Endothelial cell of umbilical vein (primary cell): Measurements from ENCODE around the gene ATP8A1. TPM values are rescaled to one million over a fixed set of nuclear protein-coding genes. Genes with fewer than 3 reads are reported as not detected.

ENCODE experiments used
- BruUV-seq: library from RNA; stranded (reverse); fragments of 400-500 nt; replicated peaks from 2 replicates; lab custom pipeline; 2021; lab: Mats Ljungman, UMichigan
- CTCF ChIA-PET: fragments of 300-600, 350-600 bp; sonication (Branson Sonifier 250); formaldehyde crosslinking; loops from one replicate; lab custom pipeline; 2021; ENCODE audit warnings: antibody characterized with exemption, inconsistent platforms; lab: Charles Lee
- POLR2A ChIA-PET: fragments of 300-600, 350-600 bp; sonication (Branson Sonifier 250); formaldehyde crosslinking; loops from one replicate; lab custom pipeline; 2021; ENCODE audit warnings: antibody characterized with exemption, inconsistent platforms; lab: Charles Lee
- DNase-seq: peaks from one replicate; pipeline ENCODE4 v3.0.0-alpha.2; 2011; ENCODE audit warnings: low read depth, low spot score
- FAIRE-seq: peaks from 2 replicates; lab custom pipeline; 2011; peaks lifted over from hg19 to GRCh38; lab: Jason Lieb, UNC
- H2AFZ ChIP-seq: 2 replicates; pipeline ENCODE4 v1.6.0; 2012; ENCODE audit warnings: low read depth, low read length, control low read depth, inconsistent platforms
- H3K27ac ChIP-seq: 2 replicates; pipeline ENCODE4 v1.5.1; 2011; ENCODE audit warnings: low read depth, mild to moderate bottlenecking, control low read depth, low read length, moderate library complexity; ENCODE audit not compliant: insufficient read depth
- H3K27me3 ChIP-seq, 2 experiments: 2 replicates each; pipeline versions ENCODE4 v1.6.0 to v1.6.1; 2011; ENCODE audit warnings: low read length in 2 of 2, mixed read lengths in 1 of 2; ENCODE audit not compliant: control insufficient read depth in 2 of 2, insufficient read depth in 2 of 2
- H3K36me3 ChIP-seq, 2 experiments: 2 replicates in 1 of 2; 3 replicates in 1 of 2; pipeline ENCODE4 v1.5.1; 2011; ENCODE audit warnings: low read length in 2 of 2, mild to moderate bottlenecking in 1 of 2, moderate library complexity in 1 of 2; ENCODE audit not compliant: control insufficient read depth in 2 of 2, insufficient read depth in 2 of 2; ENCODE audit errors: extremely low read depth in 1 of 2
- H3K4me1 ChIP-seq: 3 replicates; pipeline ENCODE4 v1.5.1; 2011; ENCODE audit warnings: mild to moderate bottlenecking, low read length; ENCODE audit not compliant: control insufficient read depth, insufficient read depth; ENCODE audit errors: extremely low read depth
- H3K4me2 ChIP-seq: 2 replicates; pipeline ENCODE4 v1.6.1; 2011; ENCODE audit warnings: low read length, control low read depth, mixed read lengths; ENCODE audit not compliant: insufficient read depth
- H3K4me3 ChIP-seq, 3 experiments: fragments of 200-600 bp in 1 of 3; sonication (generic), shearing (Covaris generic) in 1 of 3; replicated peaks in 1 of 3; 2 replicates each; pipeline ENCODE4 v1.5.1; 2011 to 2016; ENCODE audit warnings: control low read depth in 3 of 3, low read length in 3 of 3, mild to moderate bottlenecking in 2 of 3, inconsistent platforms in 1 of 3, low read depth in 1 of 3, moderate library complexity in 1 of 3; ENCODE audit not compliant: insufficient read depth in 1 of 3
- H3K79me2 ChIP-seq: 2 replicates; pipeline ENCODE4 v1.6.0; 2012; ENCODE audit warnings: low read length, inconsistent platforms; ENCODE audit not compliant: control insufficient read depth, insufficient read depth
- H3K9ac ChIP-seq: replicated peaks from 2 replicates; pipeline ENCODE3; 2011; ENCODE audit warnings: low read length, control low read depth; ENCODE audit not compliant: insufficient read depth; ENCODE audit errors: extremely low read depth
- H3K9me1 ChIP-seq: replicated peaks from 3 replicates; pipeline ENCODE4 v1.6.0; 2011; ENCODE audit warnings: mild to moderate bottlenecking, low read length; ENCODE audit not compliant: control insufficient read depth, insufficient read depth; ENCODE audit errors: extremely low read depth
- H3K9me3 ChIP-seq: replicated peaks from 2 replicates; pipeline ENCODE4 v1.5.1; 2012; ENCODE audit warnings: low read length, inconsistent platforms; ENCODE audit not compliant: control insufficient read depth, insufficient read depth
- H4K20me1 ChIP-seq: replicated peaks from 2 replicates; pipeline ENCODE3; 2011; ENCODE audit warnings: mild to moderate bottlenecking, low read length; ENCODE audit not compliant: control insufficient read depth, insufficient read depth; ENCODE audit errors: extremely low read depth
- CTCF ChIP-seq, 2 donors: IDR thresholded peaks; 1 replicate in 1 of 2; 2 replicates in 1 of 2; pipeline ENCODE4 v1.5.1; 2011; ENCODE audit warnings: low read length in 2 of 2, mild to moderate bottlenecking in 2 of 2, moderate library complexity in 2 of 2, control low read depth in 1 of 2, inconsistent platforms in 1 of 2, low read depth in 1 of 2; ENCODE audit not compliant: insufficient read depth in 1 of 2; ENCODE audit errors: extremely low read depth in 1 of 2
- EZH2 ChIP-seq: IDR thresholded peaks from 2 replicates; pipeline ENCODE4 v1.6.1; 2012; ENCODE audit warnings: borderline replicate concordance, low read depth, mild to moderate bottlenecking, moderate library complexity, low read length, inconsistent platforms; ENCODE audit not compliant: severe bottlenecking
- FOS ChIP-seq: IDR thresholded peaks from 2 replicates; pipeline ENCODE4 v1.6.1; 2011; ENCODE audit warnings: mild to moderate bottlenecking, low read length, moderate library complexity, borderline replicate concordance; ENCODE audit not compliant: insufficient read depth
- GATA2 ChIP-seq: IDR thresholded peaks from 2 replicates; pipeline ENCODE4 v1.7.0; 2011; ENCODE audit warnings: low read depth, mild to moderate bottlenecking, moderate library complexity, mixed read lengths, low read length; ENCODE audit not compliant: insufficient read length, insufficient read depth
- JUN ChIP-seq: IDR thresholded peaks from 2 replicates; pipeline ENCODE4 v1.6.1; 2011; ENCODE audit warnings: borderline replicate concordance, low read depth; ENCODE audit not compliant: insufficient read length, insufficient read depth
- MAX ChIP-seq: IDR thresholded peaks from 2 replicates; pipeline ENCODE4 v1.6.1; 2011; ENCODE audit not compliant: insufficient read depth, insufficient read length
- MYC ChIP-seq: IDR thresholded peaks from one replicate; pipeline ENCODE4 v1.6.1; 2011; ENCODE audit warnings: mild to moderate bottlenecking, low read depth, low read length
- POLR2A ChIP-seq: IDR thresholded peaks from 2 replicates; pipeline ENCODE4 v1.6.1; 2012; ENCODE audit warnings: low read depth, mild to moderate bottlenecking, control low read depth, low read length
- POLR2AphosphoS5 ChIP-seq: IDR thresholded peaks from 2 replicates; pipeline ENCODE4 v1.6.1; 2012; ENCODE audit warnings: low read depth, mild to moderate bottlenecking, control low read depth, low read length, moderate library complexity; ENCODE audit not compliant: insufficient read depth
- dilution Hi-C: fragments of 300-500 bp; cut with MboI; formaldehyde crosslinking; loops from one replicate; pipeline ENCODE4 v1.15.0; 2019; ENCODE audit warnings: low sequenced_read_pairs; ENCODE audit not compliant: extremely low pct_ligation_motif_present
- intact Hi-C: fragments of 100-400 bp; cut with micrococcal nuclease; formaldehyde crosslinking; loops from one replicate; pipeline ENCODE4 v1.10.0; 2022
- polyA plus RNA-seq, 4 experiments: library from polyadenylated mRNA; depleted of rRNA in 3 of 4; stranded (reverse) in 3 of 4; unstranded in 1 of 4; fragments of >200 nt; gene quantifications; 2 replicates each; pipeline versions ENCODE4 v1.2.1 to v1.2.3, GENCODE V29; 2011 to 2012; ENCODE audit warnings: missing spikeins in 1 of 4
- total RNA-seq: library from RNA; stranded (reverse); gene quantifications from 2 replicates; pipeline ENCODE4 v1.2.3, GENCODE V29; 2021

The ATP8A1 gene
- total and polyA plus RNA-seq, 2 donors (not counting 3 experiments of a cell fraction or from before 2014, with no cell fraction given), result 0.97 to 11.5 TPM

GRCh38 chr4:42488554-42488953, 168.4 kb downstream of the ATP8A1 start:
- intact Hi-C loops (no loop called here), dilution Hi-C loops (no loop called here)
- FAIRE-seq, result no peak
- Histone ChIP-seq H3K36me3 (no peaks in the 10 kb centered on the region), H3K4me1 (no peaks in the 10 kb centered on the region), H3K9me3 (no peaks in the 10 kb centered on the region), H3K27me3 (peaks cover 2 to 4% of the 10 kb centered on the region in 2 experiments), H3K9ac (no peak overlapping the region), H3K9me1 (no peaks in the 10 kb centered on the region), H3K79me2 (no peaks in the 10 kb centered on the region), H3K27ac (no peak overlapping the region), H4K20me1 (no peaks in the 10 kb centered on the region), H3K4me2 (no peak overlapping the region), H3K4me3 (no peak overlapping the region), H2AFZ (no peak overlapping the region)
- no TSS peak for BruUV-seq
- ChIA-PET CTCF (no interaction called here), POLR2A (no interaction called here)
- TF ChIP-seq FOS, result no peak
- no peak for TF ChIP-seq GATA2
- TF ChIP-seq MAX, result no peak
- no peak for TF ChIP-seq POLR2A
- no peak for DNase-seq

GRCh38 chr4:42488114-42488513, 168.8 kb downstream of the ATP8A1 start:
- Histone ChIP-seq H3K27me3 (peaks cover 2 to 4% of the 10 kb centered on the region in 2 experiments), H3K9me3 (no peaks in the 10 kb centered on the region), H3K36me3 (no peaks in the 10 kb centered on the region), H3K9ac (no peak overlapping the region), H4K20me1 (no peaks in the 10 kb centered on the region), H3K4me3 (no peak overlapping the region), H3K79me2 (no peaks in the 10 kb centered on the region), H3K4me2 (no peak overlapping the region), H3K27ac (no peak overlapping the region), H3K4me1 (no peaks in the 10 kb centered on the region), H3K9me1 (no peaks in the 10 kb centered on the region), H2AFZ (no peak overlapping the region)
- TF ChIP-seq CTCF (IDR thresholded peaks at IDR 0.05; ENCODE audit: extremely low read depth in 1 of 2, insufficient read depth in 1 of 2, low read depth in 1 of 2, low read length in 2 of 2) (no peak), FOS (no peak), MAX (no peak), JUN (no peak), POLR2A (no peak), MYC (no peak), EZH2 (no peak), GATA2 (no peak), POLR2AphosphoS5 (no peak)
- ChIA-PET CTCF (no interaction called here), POLR2A (no interaction called here)
- dilution Hi-C loops (no loop called here), intact Hi-C loops (no loop called here)
- no peak for FAIRE-seq
- no peak for DNase-seq
- BruUV-seq, result no TSS peak
